Vagina (tissue), 2 donors: ENCODE results near the gene KCTD16.

ENCODE experiments used
- CTCF ChIP-seq, 3 experiments: fragments of 450-650 bp in 2 of 3; fragments of 200-600 bp in 1 of 3; sonication (generic) in 1 of 3; IDR thresholded peaks; one replicate each; pipeline ENCODE4 v1.5.1; 2017 to 2019; ENCODE audit warnings: antibody characterized with exemption in 3 of 3, mild to moderate bottlenecking in 2 of 3, moderate library complexity in 2 of 3
- POLR2A ChIP-seq, 2 donors: fragments of 450-650 bp; IDR thresholded peaks; one replicate each; pipeline ENCODE4 v1.6.1; 2017; ENCODE audit warnings: antibody characterized with exemption in 2 of 2, mild to moderate bottlenecking in 2 of 2, moderate library complexity in 2 of 2

- TF ChIP-seq CTCF (IDR thresholded peaks at IDR 0.05): no peak
- TF ChIP-seq POLR2A (IDR thresholded peaks at IDR 0.05): no peak
Observed at GRCh38 chr5:144134194-144134826, 36.4 kb upstream of the KCTD16 start.
